T-helper 9 cell (primary cell): ENCODE measurements around the gene TMEM248.
"Not testable (repeated sequence)": the region's sequence is repeated elsewhere in the genome, so short reads cannot be mapped to it uniquely, and the experiment has no call there.

Source experiments
- DNase-seq: peaks from one replicate; pipeline ENCODE4 v3.0.0-alpha.2; 2020

Gene TMEM248

DNA sequence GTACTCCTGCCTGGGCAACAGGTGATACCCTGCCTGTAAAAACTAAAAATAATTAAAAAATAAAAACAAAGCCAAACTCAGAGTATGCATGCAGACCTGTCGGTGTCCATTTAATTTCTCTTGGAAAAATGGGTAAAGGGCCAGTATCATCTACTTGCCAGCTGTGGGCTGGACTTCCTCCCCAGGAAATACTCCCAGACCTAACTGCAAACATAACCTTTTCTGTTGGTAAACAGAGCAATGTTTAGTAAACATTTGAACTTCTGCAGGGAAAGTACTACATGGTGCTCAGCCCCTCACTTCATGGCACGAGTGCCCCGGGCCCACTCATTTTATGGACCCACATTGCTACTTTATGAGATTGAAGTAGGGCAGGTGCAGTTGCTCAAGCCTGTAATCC, 10.2 kb upstream of the TMEM248 start:
- no peak for DNase-seq

DNA sequence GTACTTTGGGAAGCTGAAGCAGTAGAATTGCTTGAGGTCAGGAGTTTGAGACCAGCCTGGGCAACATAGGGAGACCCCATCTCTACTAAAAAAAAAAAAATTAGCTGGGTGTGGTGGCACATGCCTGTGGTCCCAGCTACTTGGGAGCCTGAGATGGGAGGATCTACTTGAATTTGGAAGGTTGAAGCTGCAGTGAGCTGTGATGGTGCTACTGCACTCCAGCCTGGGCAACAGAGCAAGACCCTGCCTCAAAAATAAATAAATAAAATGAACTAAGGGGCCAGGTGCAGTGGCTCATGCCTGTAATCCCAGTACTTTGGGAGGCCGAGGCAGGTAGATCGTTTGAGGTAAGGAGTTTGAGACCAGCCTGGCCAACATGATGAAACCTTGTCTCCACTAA, 9.8 kb upstream of the TMEM248 start:
- DNase-seq = not testable (repeated sequence)

DNA sequence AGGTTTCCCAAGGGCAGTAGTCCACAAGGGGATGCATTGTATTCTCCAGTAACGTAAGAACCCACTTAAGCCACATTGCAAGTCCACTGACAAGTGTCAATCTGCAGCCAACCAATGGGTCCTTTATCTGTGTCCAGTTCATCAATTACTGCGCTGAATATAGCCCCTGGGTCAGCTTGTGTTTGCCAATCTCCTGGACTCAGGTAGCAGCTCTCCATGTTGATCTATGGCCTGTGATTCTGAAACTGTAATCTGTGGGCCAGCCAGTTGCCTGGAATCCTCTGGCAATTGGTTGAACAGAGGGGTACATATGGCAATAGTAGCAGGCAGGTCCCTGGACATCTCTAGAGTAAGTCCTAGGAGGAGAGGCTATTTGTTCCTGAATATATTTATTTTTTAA, 8.8 kb upstream of the TMEM248 start:
- no peak for DNase-seq

- DNase-seq = no peak
These were observed 7.6 kb upstream of the TMEM248 start for GRCh38 chr7:66913118-66914037.

- DNase-seq = not testable (repeated sequence)
These were observed 3.1 kb upstream of the TMEM248 start for GRCh38 chr7:66917904-66918303.

- DNase-seq = no peak
These were observed 1.7 kb upstream of the TMEM248 start for GRCh38 chr7:66919304-66919703.

- DNase-seq = no peak
These were observed 1.3 kb upstream of the TMEM248 start for GRCh38 chr7:66919704-66920103.

- DNase-seq = no peak
These were observed 769 bp upstream of the TMEM248 start for GRCh38 chr7:66920256-66920655.

GRCh38 chr7:66921396-66921917, 432 bp downstream of the TMEM248 start:
- DNase-seq = peak; percentile 4

GRCh38 chr7:66921918-66922486, 977 bp downstream of the TMEM248 start:
- DNase-seq = peak; percentile 18

- DNase-seq = no peak
These were observed 4.2 kb downstream of the TMEM248 start for GRCh38 chr7:66925255-66925654.

DNA sequence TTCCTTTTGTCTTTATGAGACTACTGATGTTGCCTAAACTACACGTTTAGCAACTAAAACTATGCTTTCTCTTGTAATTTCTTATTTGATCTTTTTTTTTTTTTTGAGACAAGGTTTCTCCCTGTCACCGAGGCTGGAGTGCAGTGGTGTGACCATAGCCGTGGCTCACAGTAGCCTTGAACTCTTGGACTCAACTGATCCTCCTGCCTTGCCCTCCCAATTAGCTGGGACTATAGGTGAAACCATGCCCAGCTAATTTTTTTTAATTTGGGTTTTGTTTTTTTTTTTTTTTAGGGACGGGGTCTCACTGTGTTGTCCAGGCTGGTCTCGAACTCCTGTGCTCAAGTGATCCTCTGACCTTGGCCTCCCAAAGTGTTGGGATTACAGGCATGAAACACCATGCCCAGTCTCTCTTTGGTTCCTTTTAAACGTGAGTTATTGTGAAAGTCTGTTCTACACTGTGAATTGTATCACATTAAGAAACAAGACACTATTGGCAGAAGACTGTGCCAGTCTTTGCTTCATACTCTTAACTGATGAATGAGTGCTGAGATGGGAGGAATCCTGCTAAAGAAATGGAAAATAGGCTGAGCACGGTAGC, 6.4 kb downstream of the TMEM248 start:
- no peak for DNase-seq

- no peak for DNase-seq
These were observed 7.4 kb downstream of the TMEM248 start for GRCh38 chr7:66928388-66928787.

- no peak for DNase-seq
These were observed 8.1 kb downstream of the TMEM248 start for GRCh38 chr7:66929165-66929564.

- no peak for DNase-seq
These were observed 8.9 kb downstream of the TMEM248 start for GRCh38 chr7:66929935-66930334.

- DNase-seq = no peak
These were observed 9.3 kb downstream of the TMEM248 start for GRCh38 chr7:66930341-66930740.

DNA sequence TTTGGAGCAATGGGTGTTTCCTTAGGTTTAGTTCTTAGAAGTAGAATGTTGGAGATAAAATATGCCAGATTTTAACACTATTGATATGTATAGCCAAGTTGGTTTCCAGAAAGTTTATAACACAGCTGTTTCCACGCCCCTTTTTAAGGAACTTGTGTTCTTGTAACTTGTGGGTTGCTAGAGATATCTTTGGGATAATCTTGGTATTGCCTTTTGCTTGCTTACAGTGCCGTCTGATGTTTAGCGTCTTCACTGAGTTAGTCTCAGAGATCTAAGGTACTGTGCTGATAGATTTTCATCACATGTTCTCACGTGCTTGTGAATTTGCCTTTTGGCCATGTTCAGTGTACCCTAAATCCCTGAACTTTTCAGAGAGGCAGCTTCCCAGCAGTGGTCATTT, 12.4 kb downstream of the TMEM248 start:
- DNase-seq = no peak

DNA sequence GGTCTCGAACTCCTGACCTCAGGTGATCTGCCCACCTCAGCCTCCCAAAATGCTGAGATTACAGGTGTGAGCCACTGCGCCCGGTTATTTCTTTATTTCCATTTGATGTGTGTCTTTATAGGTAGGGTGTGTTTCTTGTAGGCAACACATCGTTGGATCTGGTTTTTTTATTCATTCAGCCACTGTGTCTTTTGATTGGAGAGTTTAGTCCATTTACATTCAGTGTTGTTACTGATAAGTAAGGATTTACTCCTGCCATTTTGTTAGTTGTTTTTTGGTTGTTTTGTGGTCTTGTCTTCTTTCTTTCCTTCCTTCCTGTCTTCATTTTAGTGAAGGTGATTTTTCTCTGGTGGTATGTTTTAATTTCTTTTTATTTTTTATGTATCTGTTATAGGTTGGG, 16.9 kb downstream of the TMEM248 start:
- no peak for DNase-seq

DNA sequence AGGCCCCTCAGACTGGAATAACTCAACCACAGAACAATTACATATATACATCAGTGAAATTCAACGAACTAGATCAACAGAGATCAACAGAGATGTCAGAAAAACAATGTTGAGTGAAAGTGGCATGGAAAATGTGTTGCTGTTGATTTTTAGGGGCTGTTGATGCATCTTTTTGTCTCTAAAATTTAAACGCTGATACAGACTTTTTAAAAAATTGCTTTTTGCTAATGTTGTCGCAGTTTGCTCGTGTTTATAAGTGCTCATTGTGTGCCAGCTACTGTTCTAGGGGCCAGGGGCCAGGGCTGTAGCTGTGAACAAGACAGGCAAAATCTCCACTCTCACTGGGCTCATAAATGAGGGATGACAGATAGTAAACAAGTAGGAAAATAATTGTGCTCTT, 18.3 kb downstream of the TMEM248 start:
- no peak for DNase-seq

DNA sequence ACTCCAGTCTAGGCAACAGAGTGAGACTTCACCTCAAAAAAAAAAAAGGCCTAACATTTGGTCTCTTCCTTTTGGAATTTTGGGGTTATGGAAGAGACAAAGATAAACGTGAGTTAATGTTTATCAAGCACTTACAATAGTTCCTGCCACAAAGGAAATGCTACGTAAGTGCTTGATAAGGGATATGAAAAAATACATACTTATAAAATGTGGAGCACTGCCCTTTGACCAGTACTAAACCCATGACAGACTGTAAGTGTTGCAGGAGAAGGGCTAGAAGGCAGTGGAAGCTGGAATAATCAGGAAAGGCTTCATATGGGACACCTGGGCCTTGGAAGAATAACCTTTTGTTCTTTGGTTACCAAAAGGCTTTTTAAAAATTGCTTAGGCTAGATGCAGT, 25.5 kb downstream of the TMEM248 start:
- DNase-seq = no peak

- DNase-seq = no peak
These were observed 27.6 kb downstream of the TMEM248 start for GRCh38 chr7:66948480-66949109.

DNA sequence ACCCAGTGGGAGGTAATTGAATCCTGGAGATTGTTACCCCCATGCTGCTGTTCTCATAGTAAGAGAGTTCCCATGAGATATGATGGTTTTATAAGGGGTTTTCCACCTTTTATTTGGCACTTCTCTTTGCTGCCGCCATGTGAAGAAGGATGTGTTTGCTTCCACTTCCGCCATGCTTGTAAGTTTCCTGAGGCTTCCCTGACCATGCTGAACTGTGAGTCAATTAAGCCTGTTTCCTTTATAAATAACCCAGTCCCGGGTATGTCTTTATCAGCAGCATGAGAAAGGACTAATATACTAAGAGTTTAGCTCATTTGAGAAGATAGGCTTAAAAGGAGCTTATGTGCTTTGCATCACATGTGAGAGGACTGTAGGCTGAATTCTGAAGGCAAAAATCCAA, 29.3 kb downstream of the TMEM248 start:
- DNase-seq = no peak

DNA sequence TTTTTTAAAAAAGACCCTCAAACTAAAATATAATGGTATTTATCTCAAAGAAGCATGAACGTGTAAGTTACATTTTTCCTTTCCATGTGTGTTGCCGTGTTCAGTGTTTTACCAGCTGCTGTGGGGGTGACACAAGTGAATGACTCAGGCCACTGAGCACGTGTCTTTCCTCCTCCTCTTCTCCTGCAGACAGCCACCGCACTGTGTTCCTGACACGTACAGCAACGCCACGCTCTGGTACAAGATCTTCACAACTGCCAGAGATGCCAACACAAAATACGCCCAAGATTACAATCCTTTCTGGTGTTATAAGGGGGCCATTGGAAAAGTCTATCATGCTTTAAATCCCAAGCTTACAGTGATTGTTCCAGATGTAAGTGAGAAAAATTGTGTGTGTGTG, 29.7 kb downstream of the TMEM248 start:
- no peak for DNase-seq
